Measurements from ENCODE around the gene PRKAG1. TPM values are rescaled to one million over a fixed set of nuclear protein-coding genes. Genes with fewer than 3 reads are reported as not detected.

The PRKAG1 gene
- total RNA-seq, 1 experiment from 2014 or later, result 57.3 TPM

DNA sequence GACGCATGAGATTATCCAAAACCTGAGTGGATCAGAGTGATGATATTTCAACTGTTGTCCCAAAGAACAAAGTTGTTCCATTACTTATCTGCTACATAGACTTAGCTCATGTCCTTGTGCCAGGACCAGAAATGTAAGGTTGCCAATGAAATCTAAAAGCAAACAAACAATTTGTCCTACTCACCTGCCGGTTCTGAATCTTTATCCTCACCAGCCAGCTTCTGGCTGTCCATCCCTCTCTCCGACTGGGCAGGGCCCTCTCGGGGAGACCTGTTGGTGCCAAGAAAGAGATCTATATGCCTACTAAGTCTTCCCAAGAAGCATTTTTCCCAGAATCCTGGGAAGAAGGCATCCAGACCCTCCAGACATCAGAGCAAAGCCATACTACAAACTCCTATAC lies 36.5 kb upstream of the PRKAG1 start:
- no TSS peak for BruUV-seq (replicated peaks)
- H3K4me3 ChIP-seq (ENCODE audit: low read depth in 2 of 2, low read length in 2 of 2), result no peak overlapping the region
- intact Hi-C loops (cut with micrococcal nuclease; ENCODE audit: unreplicated experiment), result no loop called here
- in situ Hi-C loops (cut with HindIII; ENCODE audit: low pct_unique_long_range_greater_than_20kb, low sequenced_read_pairs), result no loop called here
- TF ChIP-seq, protein P1, sequence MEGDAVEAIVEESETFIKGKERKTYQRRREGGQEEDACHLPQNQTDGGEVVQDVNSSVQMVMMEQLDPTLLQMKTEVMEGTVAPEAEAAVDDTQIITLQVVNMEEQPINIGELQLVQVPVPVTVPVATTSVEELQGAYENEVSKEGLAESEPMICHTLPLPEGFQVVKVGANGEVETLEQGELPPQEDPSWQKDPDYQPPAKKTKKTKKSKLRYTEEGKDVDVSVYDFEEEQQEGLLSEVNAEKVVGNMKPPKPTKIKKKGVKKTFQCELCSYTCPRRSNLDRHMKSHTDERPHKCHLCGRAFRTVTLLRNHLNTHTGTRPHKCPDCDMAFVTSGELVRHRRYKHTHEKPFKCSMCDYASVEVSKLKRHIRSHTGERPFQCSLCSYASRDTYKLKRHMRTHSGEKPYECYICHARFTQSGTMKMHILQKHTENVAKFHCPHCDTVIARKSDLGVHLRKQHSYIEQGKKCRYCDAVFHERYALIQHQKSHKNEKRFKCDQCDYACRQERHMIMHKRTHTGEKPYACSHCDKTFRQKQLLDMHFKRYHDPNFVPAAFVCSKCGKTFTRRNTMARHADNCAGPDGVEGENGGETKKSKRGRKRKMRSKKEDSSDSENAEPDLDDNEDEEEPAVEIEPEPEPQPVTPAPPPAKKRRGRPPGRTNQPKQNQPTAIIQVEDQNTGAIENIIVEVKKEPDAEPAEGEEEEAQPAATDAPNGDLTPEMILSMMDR (IDR thresholded peaks at IDR 0.05), result no peak
- TF ChIP-seq TCF7L2 (IDR thresholded peaks at IDR 0.05; ENCODE audit: low read depth, low read length) (no peak), SIN3A (IDR thresholded peaks at IDR 0.05; ENCODE audit: borderline replicate concordance, insufficient read depth, low read depth, low read length) (no peak)
- TF ChIP-seq, protein P2, sequence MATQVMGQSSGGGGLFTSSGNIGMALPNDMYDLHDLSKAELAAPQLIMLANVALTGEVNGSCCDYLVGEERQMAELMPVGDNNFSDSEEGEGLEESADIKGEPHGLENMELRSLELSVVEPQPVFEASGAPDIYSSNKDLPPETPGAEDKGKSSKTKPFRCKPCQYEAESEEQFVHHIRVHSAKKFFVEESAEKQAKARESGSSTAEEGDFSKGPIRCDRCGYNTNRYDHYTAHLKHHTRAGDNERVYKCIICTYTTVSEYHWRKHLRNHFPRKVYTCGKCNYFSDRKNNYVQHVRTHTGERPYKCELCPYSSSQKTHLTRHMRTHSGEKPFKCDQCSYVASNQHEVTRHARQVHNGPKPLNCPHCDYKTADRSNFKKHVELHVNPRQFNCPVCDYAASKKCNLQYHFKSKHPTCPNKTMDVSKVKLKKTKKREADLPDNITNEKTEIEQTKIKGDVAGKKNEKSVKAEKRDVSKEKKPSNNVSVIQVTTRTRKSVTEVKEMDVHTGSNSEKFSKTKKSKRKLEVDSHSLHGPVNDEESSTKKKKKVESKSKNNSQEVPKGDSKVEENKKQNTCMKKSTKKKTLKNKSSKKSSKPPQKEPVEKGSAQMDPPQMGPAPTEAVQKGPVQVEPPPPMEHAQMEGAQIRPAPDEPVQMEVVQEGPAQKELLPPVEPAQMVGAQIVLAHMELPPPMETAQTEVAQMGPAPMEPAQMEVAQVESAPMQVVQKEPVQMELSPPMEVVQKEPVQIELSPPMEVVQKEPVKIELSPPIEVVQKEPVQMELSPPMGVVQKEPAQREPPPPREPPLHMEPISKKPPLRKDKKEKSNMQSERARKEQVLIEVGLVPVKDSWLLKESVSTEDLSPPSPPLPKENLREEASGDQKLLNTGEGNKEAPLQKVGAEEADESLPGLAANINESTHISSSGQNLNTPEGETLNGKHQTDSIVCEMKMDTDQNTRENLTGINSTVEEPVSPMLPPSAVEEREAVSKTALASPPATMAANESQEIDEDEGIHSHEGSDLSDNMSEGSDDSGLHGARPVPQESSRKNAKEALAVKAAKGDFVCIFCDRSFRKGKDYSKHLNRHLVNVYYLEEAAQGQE (IDR thresholded peaks at IDR 0.05; ENCODE audit: insufficient read depth in 1 of 2, low read depth in 2 of 2, low read length in 1 of 2), result no peak
- ChIA-PET CTCF (no interaction called here), POLR2A (no interaction called here)
- peaks cover 17% of the 10 kb centered on the region for H3K36me3 ChIP-seq (ENCODE audit: control insufficient read depth, insufficient read depth, low read length)
- no peak overlapping the region for H3K27ac ChIP-seq (ENCODE audit: low read length)
- DNase-seq (ENCODE audit: low read depth, low spot score), result no peak
- ATAC-seq, result no peak
- H3K9me3 ChIP-seq (ENCODE audit: control insufficient read depth, insufficient read depth, low read depth, low read length), result no peaks in the 10 kb centered on the region
- peaks cover 28% of the 10 kb centered on the region for H3K4me1 ChIP-seq (ENCODE audit: control insufficient read depth, insufficient read depth, low read length)
- no peaks in the 10 kb centered on the region for H3K27me3 ChIP-seq (ENCODE audit: control insufficient read depth, insufficient read depth, low read length)

DNA sequence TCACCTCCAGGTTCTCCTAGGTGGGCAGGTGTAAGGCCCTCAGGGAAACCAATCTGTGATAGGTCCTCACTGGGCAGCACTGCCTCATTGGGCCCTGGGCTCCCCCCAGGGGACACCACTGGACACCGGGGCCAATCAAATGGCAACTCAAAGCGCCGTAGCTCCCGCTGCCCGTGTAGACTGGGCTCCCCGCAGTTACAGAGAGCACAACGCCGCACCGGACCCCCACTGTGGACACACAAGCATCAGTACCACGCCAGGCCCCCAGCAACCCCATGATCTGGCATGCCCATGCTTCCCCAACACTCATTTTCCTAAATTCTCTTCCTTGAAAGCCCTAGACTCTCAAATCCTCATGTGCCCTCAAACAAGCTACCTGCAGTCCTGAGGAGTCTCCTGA lies 35.9 kb upstream of the PRKAG1 start:
- intact Hi-C loops (cut with micrococcal nuclease; ENCODE audit: unreplicated experiment) (no loop called here), in situ Hi-C loops (cut with HindIII; ENCODE audit: low pct_unique_long_range_greater_than_20kb, low sequenced_read_pairs) (no loop called here)
- no peak overlapping the region for H3K4me3 ChIP-seq (ENCODE audit: low read depth in 2 of 2, low read length in 2 of 2)
- H3K27me3 ChIP-seq (ENCODE audit: control insufficient read depth, insufficient read depth, low read length), result no peaks in the 10 kb centered on the region
- no peak overlapping the region for H3K27ac ChIP-seq (ENCODE audit: low read length)
- BruUV-seq (replicated peaks), result no TSS peak
- H3K4me1 ChIP-seq (ENCODE audit: control insufficient read depth, insufficient read depth, low read length), result peaks cover 28% of the 10 kb centered on the region
- H3K9me3 ChIP-seq (ENCODE audit: control insufficient read depth, insufficient read depth, low read depth, low read length), result no peaks in the 10 kb centered on the region
- TF ChIP-seq TCF7L2 (IDR thresholded peaks at IDR 0.05; ENCODE audit: low read depth, low read length) (no peak), POLR2AphosphoS5 (IDR thresholded peaks at IDR 0.05; ENCODE audit: low read depth, low read length) (no peak), SIN3A (IDR thresholded peaks at IDR 0.05; ENCODE audit: borderline replicate concordance, insufficient read depth, low read depth, low read length) (no peak)
- TF ChIP-seq, protein P2 (IDR thresholded peaks at IDR 0.05; ENCODE audit: insufficient read depth in 1 of 2, low read depth in 2 of 2, low read length in 1 of 2), result no peak
- TF ChIP-seq, protein P1 (IDR thresholded peaks at IDR 0.05), result no peak
- ATAC-seq (no peak), DNase-seq (ENCODE audit: low read depth, low spot score) (no peak)
- ChIA-PET CTCF (no interaction called here), POLR2A (no interaction called here)
- peaks cover 21% of the 10 kb centered on the region for H3K36me3 ChIP-seq (ENCODE audit: control insufficient read depth, insufficient read depth, low read length)

Measured in Panc1 (cell line).